ENCODE data around the gene USH2A.

USH2A gene

GRCh38 chr1:215786997-215787396 lies 636.3 kb downstream of the USH2A start:
- DNase-seq (ENCODE audit: low spot score): no peak

DNA sequence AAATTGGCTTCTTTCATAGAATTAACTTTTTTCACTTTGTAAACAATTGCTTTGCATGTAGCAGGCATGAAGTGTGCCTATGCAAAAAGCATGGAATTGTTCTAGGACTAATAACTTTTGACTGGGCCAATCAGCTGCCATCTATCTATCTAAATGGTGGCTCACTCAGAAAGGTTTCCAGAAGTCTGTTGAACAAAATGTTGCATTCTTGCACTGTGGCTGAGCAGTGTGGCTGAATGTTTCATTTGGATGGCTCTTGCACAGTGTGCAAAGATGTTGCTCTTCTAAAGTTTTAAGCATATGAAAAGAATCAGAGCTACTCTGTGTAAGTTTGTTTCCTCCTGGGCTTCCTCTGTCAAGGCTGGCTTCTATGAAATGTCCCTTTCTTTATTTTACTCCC lies 642.6 kb downstream of the USH2A start:
- DNase-seq (ENCODE audit: low spot score): no peak

GRCh38 chr1:215780139-215780538 lies 643.1 kb downstream of the USH2A start:
- DNase-seq (ENCODE audit: low spot score): no peak

GRCh38 chr1:215779729-215780128 lies 643.5 kb downstream of the USH2A start:
- DNase-seq (ENCODE audit: low spot score): no peak

- DNase-seq (ENCODE audit: low spot score): no peak
These were observed 645.8 kb downstream of the USH2A start for GRCh38 chr1:215777370-215777925.

GRCh38 chr1:215776336-215776735 lies 646.9 kb downstream of the USH2A start:
- DNase-seq (ENCODE audit: low spot score): no peak

GRCh38 chr1:215772151-215772550 lies 651.1 kb downstream of the USH2A start:
- no peak for DNase-seq (ENCODE audit: low spot score)

DNA sequence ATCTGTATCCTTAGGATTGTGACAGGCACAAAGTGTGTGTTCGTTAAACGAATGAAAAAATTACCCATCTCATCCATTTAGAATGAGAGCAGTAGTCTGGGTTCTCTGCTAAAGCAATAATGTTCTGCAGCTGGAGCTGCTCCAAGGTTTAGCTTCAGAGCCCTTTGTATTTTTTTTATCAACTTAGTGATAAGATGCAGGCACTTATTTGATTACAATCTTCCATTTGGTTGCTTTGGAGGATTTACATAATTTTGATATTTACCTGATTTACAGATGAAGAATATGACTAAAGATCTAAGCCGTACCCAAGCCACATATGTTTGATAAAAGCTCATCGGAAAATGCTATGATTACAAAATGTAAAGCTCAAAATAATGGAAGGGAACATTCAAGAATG lies 654.9 kb downstream of the USH2A start:
- no peak for DNase-seq (ENCODE audit: low spot score)

- DNase-seq (ENCODE audit: low spot score): no peak
These were observed 655.5 kb downstream of the USH2A start for GRCh38 chr1:215767761-215768160.

GRCh38 chr1:215766521-215766920 lies 656.7 kb downstream of the USH2A start:
- DNase-seq (ENCODE audit: low spot score): no peak

- DNase-seq (ENCODE audit: low spot score): no peak
These were observed 657.4 kb downstream of the USH2A start for GRCh38 chr1:215765833-215766232.

GRCh38 chr1:215761446-215761845 lies 661.8 kb downstream of the USH2A start:
- DNase-seq (ENCODE audit: low spot score): no peak

- DNase-seq (ENCODE audit: low spot score): no peak
These were observed 669.1 kb downstream of the USH2A start for GRCh38 chr1:215754112-215754511.

- no peak for DNase-seq (ENCODE audit: low spot score)
These were observed 673.8 kb downstream of the USH2A start for GRCh38 chr1:215749414-215749813.

DNA sequence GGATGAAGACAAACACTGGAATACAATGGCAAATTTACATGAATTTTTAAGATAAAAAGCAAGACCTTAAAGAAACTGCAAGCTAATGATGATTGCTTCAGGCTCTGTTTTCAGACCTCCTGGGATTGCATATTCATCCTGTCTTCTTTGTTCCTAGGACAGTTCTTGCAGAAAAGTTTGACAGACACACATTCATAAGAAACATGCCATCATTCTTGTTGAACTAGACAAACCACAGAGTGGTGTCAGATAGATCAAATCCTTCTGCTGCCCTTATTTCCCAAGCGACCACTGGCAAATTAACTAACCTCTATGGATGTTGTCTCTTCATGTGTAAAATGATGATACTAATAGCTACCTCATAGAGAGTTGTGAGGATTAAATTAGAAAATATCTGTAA lies 674.8 kb downstream of the USH2A start:
- DNase-seq (ENCODE audit: low spot score): no peak

DNA sequence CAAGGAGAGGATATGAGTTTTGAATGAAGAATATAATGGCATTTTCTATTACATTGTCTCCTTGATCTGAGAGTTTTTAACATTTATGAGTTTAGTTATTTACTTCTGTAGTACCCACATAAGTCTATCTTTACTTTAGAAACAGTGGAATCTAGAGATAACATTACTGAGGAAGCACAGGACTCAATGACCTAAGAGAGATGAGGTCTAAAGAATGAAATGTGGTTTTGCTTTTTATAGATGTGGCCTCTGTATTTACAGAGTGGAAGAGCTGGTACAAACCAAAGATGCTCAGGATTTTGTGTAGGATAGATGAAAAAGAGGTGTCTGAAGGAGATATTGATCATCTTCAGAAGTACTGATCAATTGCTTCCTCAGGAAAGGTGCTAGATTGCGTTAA lies 678.8 kb downstream of the USH2A start:
- no peak for DNase-seq (ENCODE audit: low spot score)

DNA sequence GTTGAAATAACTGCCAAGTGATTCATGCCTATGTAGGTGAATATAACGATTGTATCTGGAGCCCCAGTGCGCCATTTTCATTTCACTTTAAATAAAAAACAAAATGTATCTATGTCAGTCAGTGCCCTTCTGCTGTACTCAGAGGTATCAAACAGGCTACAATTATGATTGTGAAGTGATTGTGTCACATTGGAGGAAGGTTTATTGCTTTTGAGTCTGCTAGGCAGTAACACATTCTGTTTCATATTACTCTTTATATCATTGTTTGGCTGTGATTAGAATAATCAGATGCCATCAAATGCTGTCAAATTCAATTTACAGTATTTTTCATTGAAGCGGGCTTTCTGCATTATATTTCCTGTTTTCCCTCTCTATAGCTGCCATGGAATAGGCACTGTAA lies 684.2 kb downstream of the USH2A start:
- DNase-seq (ENCODE audit: low spot score): no peak

- DNase-seq (ENCODE audit: low spot score): no peak
These were observed 691.5 kb downstream of the USH2A start for GRCh38 chr1:215731699-215732098.

GRCh38 chr1:215730600-215730999 lies 692.6 kb downstream of the USH2A start:
- DNase-seq (ENCODE audit: low spot score): no peak

- no peak for DNase-seq (ENCODE audit: low spot score)
These were observed 695.1 kb downstream of the USH2A start for GRCh38 chr1:215728169-215728568.

DNA sequence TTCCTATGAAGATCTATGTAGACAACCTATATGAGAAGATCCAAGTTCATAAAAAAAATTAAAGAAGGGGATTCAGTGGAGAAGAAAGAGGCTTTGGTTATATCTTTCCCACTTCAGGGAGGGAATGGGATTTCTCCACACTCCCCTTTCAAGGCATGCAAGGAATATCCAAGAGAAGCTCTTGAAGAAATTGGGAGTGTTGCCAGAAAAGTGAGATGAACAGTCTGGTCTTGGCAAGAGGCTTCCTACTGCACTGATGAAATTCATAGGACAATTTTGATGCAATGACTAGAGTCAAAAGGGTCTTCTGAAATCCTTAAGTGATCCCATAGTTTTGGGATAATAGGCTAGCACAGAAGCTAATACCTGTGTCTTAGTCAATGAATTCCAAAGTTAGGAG lies 703.1 kb downstream of the USH2A start:
- DNase-seq (ENCODE audit: low spot score): no peak

GRCh38 chr1:215719552-215719951 lies 703.7 kb downstream of the USH2A start:
- DNase-seq (ENCODE audit: low spot score): no peak

GRCh38 chr1:215718575-215719287 lies 704.5 kb downstream of the USH2A start:
- DNase-seq (ENCODE audit: low spot score): no peak
